GM21723 (cell line): ENCODE data around the gene UTS2R.

Experiments used
- ATAC-seq: cut with Tn5 transposase; IDR thresholded peaks from one replicate; pipeline ENCODE4 v1.9.1; 2021; ENCODE audit warnings: mild to moderate bottlenecking, moderate library complexity; ENCODE audit not compliant: unreplicated experiment

UTS2R gene

GRCh38 chr17:82388223-82388921 is 16.8 kb downstream of the UTS2R start:
- no peak for ATAC-seq

- ATAC-seq: no peak
Measured at GRCh38 chr17:82388922-82389283, 17.3 kb downstream of the UTS2R start.

- ATAC-seq: no peak
Measured at GRCh38 chr17:82389379-82389778, 17.8 kb downstream of the UTS2R start.

DNA sequence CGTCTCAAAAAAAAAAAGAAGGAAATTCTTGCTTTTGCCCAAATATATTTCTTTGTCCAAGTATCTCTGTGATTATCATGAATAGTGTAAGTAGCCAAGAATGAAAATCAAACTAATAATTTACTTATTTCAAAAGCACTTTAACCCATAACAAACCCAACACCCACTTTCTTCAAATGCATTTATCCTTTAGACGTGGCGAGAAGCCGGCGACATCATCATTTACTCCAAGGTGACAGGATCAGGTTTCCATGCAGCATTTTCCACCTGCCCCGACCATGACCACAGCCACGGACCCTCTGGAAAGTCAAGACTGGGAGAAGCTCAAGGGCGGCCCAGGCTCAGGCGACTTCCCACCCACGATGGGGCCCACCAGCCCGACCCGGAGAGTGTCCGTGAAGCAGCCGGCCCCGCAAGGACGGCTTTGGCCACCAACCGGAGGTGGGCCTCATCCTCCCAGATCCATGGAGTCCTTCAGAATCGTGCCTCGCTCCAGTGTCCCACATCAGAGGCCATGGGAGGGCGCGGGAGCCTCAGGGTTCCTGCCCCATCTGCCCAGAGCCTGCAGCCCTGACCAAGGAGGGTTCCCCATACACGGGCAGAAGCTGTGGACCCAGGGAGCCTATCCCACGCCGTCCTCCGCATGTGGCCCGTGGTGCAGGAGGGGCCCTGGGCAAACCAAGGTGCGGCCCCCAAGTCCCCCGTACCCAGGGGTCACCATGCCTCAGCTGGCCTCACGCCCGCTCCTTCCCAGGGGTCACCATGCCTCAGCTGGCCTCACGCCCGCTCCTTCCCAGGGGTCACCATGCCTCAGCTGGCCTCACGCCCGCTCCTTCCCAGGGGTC is 18.7 kb downstream of the UTS2R start:
- no peak for ATAC-seq

GRCh38 chr17:82390860-82391435 is 19.4 kb downstream of the UTS2R start:
- no peak for ATAC-seq

DNA sequence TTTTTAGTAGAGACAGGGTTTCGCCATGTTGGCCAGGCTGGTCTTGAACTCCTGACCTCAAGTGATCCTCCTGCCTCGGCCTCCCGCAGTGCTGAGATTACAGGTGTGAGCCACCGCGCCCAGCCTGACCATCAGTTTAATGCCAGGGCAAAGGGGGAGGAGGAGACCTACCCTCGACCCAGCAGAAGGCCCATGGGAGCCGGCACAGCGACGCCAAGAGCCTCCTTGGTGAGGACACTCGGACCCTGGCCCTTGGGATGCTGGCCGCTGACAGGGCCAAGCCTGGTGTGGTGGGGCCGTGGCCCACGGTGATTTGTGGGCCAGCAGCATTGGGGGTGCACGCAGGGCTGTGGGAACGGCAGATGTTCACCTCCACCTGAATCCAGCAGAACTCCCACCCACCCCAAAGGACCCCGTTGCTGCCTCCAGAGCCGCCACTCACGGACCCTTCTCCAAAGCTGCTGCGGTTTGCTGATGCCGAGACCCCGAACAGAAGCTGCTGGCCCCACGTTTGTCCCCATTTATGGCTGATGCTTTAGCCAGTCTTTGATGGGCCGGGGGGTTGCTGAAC is 20.0 kb downstream of the UTS2R start:
- no peak for ATAC-seq

- no peak for ATAC-seq
Measured at GRCh38 chr17:82392209-82392920, 20.8 kb downstream of the UTS2R start.

GRCh38 chr17:82392941-82393340 is 21.4 kb downstream of the UTS2R start:
- ATAC-seq: no peak

DNA sequence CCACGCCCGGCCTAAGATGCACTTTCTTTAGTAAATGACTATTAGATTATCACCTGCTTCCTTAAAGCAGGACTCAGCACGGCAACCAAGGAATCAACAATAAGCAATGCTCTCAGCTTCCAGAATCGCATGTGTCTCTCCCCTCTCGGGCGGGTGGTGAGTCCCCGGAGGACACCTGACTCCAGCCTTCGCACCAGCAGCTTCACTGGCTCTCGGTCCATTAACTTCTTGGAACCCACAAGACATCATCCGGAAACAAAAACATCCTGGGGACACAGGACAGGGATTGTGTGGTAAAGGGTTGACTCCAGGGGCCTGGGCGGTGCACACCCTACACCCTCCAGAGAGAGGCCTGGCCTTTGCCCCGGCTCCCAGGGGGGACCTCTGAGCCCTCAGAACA is 22.7 kb downstream of the UTS2R start:
- ATAC-seq: no peak

- ATAC-seq: no peak
Measured at GRCh38 chr17:82396601-82397435, 25.3 kb downstream of the UTS2R start.

DNA sequence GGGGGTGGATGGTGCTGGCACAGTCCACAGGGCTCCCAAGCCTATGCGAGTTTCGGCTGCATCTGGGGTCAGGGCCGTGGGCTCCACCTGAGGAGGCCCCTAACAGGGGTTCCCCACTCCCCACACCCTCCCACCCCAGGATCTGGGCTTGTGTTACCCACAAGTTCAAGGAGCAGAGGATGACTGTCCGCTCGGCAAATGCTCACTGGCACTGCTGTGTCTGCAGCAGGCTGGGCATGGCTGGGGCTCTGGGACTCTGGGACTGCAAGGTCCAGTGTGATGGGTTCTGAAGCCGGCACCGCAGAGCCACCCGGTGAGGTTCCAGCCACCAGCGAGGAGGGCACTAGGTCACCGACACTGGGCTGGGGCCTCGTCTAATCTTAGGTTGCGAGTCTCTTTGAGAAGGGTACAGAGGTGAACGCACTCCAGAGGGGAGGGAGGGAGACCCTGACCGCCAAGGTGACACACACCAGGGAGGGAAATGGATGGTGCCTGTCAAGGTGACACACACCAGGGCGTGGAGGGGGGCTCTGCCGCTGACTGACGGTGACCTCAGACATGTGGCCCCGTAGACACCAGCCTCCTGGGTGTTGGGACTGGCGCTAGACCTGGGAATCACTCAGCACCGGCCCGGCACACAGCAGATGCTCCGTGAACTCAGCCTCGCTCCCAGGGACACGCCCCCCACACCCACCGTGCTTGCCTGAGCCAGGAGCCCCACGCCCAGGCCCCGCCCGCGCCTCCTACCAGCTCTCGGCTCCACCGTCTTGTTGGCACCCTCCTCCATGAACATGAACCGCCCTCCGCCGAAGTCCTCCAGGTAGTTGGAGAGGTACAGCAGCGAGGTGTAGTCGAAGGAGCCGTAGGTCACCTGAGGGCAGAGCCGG is 26.1 kb downstream of the UTS2R start:
- no peak for ATAC-seq

GRCh38 chr17:82399041-82399441 is 27.5 kb downstream of the UTS2R start:
- no peak for ATAC-seq

DNA sequence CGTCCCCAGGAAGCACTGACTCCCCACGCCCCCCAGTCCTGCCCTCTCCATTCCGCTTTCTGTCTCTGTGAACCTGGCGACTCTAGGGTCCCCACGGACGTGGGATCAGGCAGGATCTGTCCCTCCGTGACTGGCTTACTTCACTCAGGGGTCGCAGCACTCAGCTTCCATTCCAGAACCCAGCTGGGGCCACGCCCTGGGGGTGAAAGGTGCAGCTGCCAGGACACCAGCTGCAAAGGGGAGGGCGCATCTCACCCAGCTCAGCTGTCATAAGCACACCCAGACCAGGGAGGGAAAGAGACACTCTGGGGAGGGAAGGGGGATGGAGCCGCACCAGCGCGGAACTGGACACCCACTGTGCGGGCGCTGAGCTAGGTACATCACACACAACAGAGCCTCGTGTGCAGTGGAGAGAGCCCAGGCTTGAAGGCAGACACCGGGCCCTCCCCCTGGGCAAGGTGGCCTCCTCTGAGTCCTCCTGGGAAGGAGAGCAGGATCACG is 28.1 kb downstream of the UTS2R start:
- ATAC-seq: no peak

GRCh38 chr17:82400206-82400605 is 28.6 kb downstream of the UTS2R start:
- no peak for ATAC-seq

DNA sequence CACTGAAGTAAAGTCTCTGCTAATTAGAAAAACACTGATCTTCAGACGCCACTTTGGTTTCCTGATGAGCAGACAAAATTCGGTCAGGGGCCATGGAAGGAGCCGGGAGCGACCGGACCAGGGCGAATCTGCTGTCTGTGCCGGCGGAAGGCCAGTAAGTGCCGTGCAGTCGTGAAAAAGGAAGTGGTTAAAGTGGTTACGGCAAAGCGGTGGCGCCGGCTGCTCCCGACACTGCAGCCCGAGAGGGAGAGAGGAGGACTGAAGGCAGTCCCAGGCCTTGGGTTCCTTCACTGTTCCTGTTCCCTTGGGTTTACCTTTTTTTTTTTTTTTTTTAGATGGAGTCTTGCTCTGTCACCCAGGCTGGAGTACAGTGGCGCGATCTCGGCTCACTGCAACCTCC is 29.3 kb downstream of the UTS2R start:
- no peak for ATAC-seq

DNA sequence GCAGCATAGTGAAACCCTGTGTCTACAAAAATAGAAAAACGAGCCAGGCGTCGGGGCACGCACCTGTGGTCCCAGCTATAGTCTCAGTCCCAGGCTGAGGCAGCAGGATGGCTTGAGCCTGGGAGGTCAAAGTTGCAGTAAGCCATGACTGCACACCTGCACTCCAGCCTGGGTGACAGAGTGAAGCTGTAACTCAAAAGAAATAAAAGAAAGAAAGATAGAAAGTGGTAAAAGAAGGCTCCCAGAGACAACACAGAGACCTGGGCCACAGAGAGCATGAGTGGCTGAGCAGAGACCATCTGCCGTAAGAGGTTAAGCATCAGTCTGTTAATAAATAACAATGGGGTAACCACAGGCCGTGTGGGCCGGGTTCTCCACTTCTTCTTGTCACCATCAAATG is 31.3 kb downstream of the UTS2R start:
- ATAC-seq: peak; percentile 53

GRCh38 chr17:82403662-82404660 is 32.4 kb downstream of the UTS2R start:
- ATAC-seq: no peak

- ATAC-seq: no peak
Measured at GRCh38 chr17:82405051-82405450, 33.5 kb downstream of the UTS2R start.
